ENCODE measurements around the gene HDAC4. TPM values are rescaled to one million over a fixed set of nuclear protein-coding genes. Genes with fewer than 3 reads are reported as not detected.

Gene HDAC4
- total and polyA plus RNA-seq, 2 of the 4 experiments (the other 2 are of a cell fraction) = 4.1 to 7.2 TPM

DNA sequence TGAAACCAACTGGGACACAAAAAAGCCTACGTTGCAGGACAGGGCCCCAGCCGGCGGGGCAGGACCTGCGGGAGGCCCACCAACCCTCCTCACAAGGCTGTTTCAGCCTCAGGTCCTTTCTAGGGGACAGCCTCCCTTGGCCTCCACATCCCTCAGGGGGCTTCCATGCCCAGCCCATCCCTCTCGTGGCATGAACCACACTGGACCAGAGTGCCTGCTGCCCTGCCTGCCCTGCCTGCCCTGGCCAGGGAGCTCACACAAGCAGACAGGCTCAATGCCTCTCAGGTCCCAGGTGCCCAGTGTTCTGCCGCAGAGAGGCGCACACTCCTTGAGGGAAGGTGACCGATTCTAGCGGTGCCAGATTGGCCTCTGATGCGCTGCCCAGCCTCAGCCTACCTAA lies 57.4 kb downstream of the HDAC4 start:
- in situ Hi-C loops (cut with MboI; ENCODE audit: low sequenced_read_pairs) = no loop called here
- no peak overlapping the region for H3K18ac ChIP-seq (ENCODE audit: low read depth, low read length)
- TF ChIP-seq RCOR1 (IDR thresholded peaks at IDR 0.05; ENCODE audit: insufficient replicate concordance, low read length) (no peak), CEBPB (IDR thresholded peaks at IDR 0.05; ENCODE audit: low read depth, low read length) (no peak), MAZ (IDR thresholded peaks at IDR 0.05; ENCODE audit: borderline replicate concordance, low read depth, low read length) (no peak), SMC3 (IDR thresholded peaks at IDR 0.05; ENCODE audit: low read depth, low read length) (no peak), RAD21 (IDR thresholded peaks at IDR 0.05; ENCODE audit: low read length) (no peak), MAFK (IDR thresholded peaks at IDR 0.05; ENCODE audit: low read depth, low read length) (no peak), CHD1 (IDR thresholded peaks at IDR 0.05; ENCODE audit: low read depth, low read length) (no peak), RFX5 (IDR thresholded peaks at IDR 0.05; ENCODE audit: low read depth, low read length) (no peak), FOS (IDR thresholded peaks at IDR 0.05; ENCODE audit: low read depth, low read length) (no peak), USF2 (IDR thresholded peaks at IDR 0.05; ENCODE audit: low read depth, low read length) (no peak)
- TF ChIP-seq, protein P1, sequence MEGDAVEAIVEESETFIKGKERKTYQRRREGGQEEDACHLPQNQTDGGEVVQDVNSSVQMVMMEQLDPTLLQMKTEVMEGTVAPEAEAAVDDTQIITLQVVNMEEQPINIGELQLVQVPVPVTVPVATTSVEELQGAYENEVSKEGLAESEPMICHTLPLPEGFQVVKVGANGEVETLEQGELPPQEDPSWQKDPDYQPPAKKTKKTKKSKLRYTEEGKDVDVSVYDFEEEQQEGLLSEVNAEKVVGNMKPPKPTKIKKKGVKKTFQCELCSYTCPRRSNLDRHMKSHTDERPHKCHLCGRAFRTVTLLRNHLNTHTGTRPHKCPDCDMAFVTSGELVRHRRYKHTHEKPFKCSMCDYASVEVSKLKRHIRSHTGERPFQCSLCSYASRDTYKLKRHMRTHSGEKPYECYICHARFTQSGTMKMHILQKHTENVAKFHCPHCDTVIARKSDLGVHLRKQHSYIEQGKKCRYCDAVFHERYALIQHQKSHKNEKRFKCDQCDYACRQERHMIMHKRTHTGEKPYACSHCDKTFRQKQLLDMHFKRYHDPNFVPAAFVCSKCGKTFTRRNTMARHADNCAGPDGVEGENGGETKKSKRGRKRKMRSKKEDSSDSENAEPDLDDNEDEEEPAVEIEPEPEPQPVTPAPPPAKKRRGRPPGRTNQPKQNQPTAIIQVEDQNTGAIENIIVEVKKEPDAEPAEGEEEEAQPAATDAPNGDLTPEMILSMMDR (conservative IDR thresholded peaks at IDR 0.05; ENCODE audit: low read depth, low read length) = no peak

More for the DNA sequence above, 57.4 kb downstream of the HDAC4 start:
- POLR2A ChIA-PET (ENCODE audit: unreplicated experiment) = no interaction called here
- Histone ChIP-seq H3K79me1 (ENCODE audit: low read depth in 1 of 2, low read length in 2 of 2) (peaks cover 46 to 63% of the 10 kb centered on the region in 2 experiments), H3K4me3 (ENCODE audit: insufficient read depth, low read depth, low read length) (no peak overlapping the region), H3K4ac (ENCODE audit: low read depth, low read length) (no peak overlapping the region), H3K4me1 (ENCODE audit: control insufficient read depth, insufficient read depth, low read length) (peaks cover 6% of the 10 kb centered on the region), H3K9me1 (ENCODE audit: insufficient read depth, low read length) (peaks cover 22% of the 10 kb centered on the region), H3K9ac (ENCODE audit: low read depth, low read length) (no peak overlapping the region), H2AK9ac (replicated peaks; ENCODE audit: low read depth, low read length, poor library complexity) (no peak overlapping the region), H2BK120ac (ENCODE audit: low read depth, low read length) (no peak overlapping the region), H3K23ac (ENCODE audit: low read depth, low read length) (no peak overlapping the region), H4K91ac (ENCODE audit: insufficient read depth, low read depth, low read length) (no peak overlapping the region), H2AFZ (replicated peaks; ENCODE audit: low read length, poor library complexity) (no peak overlapping the region), H3K56ac (ENCODE audit: extremely low read depth, insufficient read depth, low read length) (no peak overlapping the region), H4K8ac (ENCODE audit: low read depth in 2 of 2, low read length in 2 of 2) (no peak overlapping the region), H2BK15ac (ENCODE audit: low read depth, low read length) (no peak overlapping the region), H3K9me3 (ENCODE audit: control insufficient read depth, insufficient read depth, low read length) (no peaks in the 10 kb centered on the region), H3K14ac (replicated peaks; ENCODE audit: low read depth, low read length) (no peak overlapping the region), H3K36me3 (ENCODE audit: control insufficient read depth, insufficient read depth, low read length) (peaks cover 6% of the 10 kb centered on the region; the same call in 1 of the 2 replicates), H4K20me1 (ENCODE audit: insufficient read depth, low read length) (peaks cover 23% of the 10 kb centered on the region), H2AK5ac (ENCODE audit: low read depth, low read length) (no peak overlapping the region), H3K27me3 (ENCODE audit: control insufficient read depth, insufficient read depth, low read length) (no peaks in the 10 kb centered on the region), H3K4me2 (ENCODE audit: low read depth, low read length) (no peak overlapping the region), H2BK5ac (ENCODE audit: low read depth, low read length, poor library complexity, severe bottlenecking) (no peak overlapping the region), H2BK20ac (ENCODE audit: low read depth, low read length) (no peak overlapping the region), H3K27ac (ENCODE audit: insufficient read depth, low read length) (no peak overlapping the region), H4K5ac (ENCODE audit: low read depth, low read length) (no peak overlapping the region)
- BruUV-seq (replicated peaks) = no TSS peak
- CTCF ChIA-PET = no interaction called here
- no peak for DNase-seq
- ATAC-seq (ENCODE audit: low read depth) = no peak
- intact Hi-C loops (cut with micrococcal nuclease) = no loop called here
- 97% methylated on average over 5 of the region's 10 CpGs; no CpG with 5 or more reads in 1 of the 2 experiments for WGBS, 2 experiments (ENCODE audit: extremely low coverage in 2 of 2, insufficient read length in 1 of 2)
- dilution Hi-C loops (cut with HindIII; ENCODE audit: low sequenced_read_pairs, unreplicated experiment) = no loop called here

Measured in IMR-90 (cell line).